Glutamatergic neuron (in vitro differentiated cells): ENCODE data around the gene OLA1. TPM values are rescaled to one million over a fixed set of nuclear protein-coding genes. Genes with fewer than 3 reads are reported as not detected.

Experiments
- DNase-seq: peaks from one replicate; pipeline ENCODE4 v3.0.0; 2022
- H3K27ac Mint-ChIP-seq: one replicate; pipeline ENCODE4 v1.8.0; 2020; ENCODE audit warnings: mild to moderate bottlenecking, mixed read lengths, inconsistent platforms; ENCODE audit not compliant: unreplicated experiment
- H3K27me3 Mint-ChIP-seq: one replicate; pipeline ENCODE4 v1.8.0; 2020; ENCODE audit warnings: mild to moderate bottlenecking, moderate library complexity, mixed read lengths, inconsistent platforms; ENCODE audit not compliant: unreplicated experiment
- H3K36me3 Mint-ChIP-seq: one replicate; pipeline ENCODE4 v1.8.0; 2020; ENCODE audit warnings: mild to moderate bottlenecking, mixed read lengths, inconsistent platforms; ENCODE audit not compliant: unreplicated experiment
- H3K4me1 Mint-ChIP-seq: one replicate; pipeline ENCODE4 v1.8.0; 2020; ENCODE audit warnings: mild to moderate bottlenecking, low read depth, mixed read lengths, inconsistent platforms; ENCODE audit not compliant: unreplicated experiment
- H3K4me3 Mint-ChIP-seq: one replicate; pipeline ENCODE4 v1.8.0; 2020; ENCODE audit warnings: mild to moderate bottlenecking, mixed read lengths, inconsistent platforms; ENCODE audit not compliant: unreplicated experiment
- H3K9me3 Mint-ChIP-seq: one replicate; pipeline ENCODE4 v1.8.0; 2020; ENCODE audit warnings: mild to moderate bottlenecking, moderate library complexity, mixed read lengths, inconsistent platforms; ENCODE audit not compliant: unreplicated experiment
- total RNA-seq: library from RNA; stranded (reverse); fragmentation: NEBNext Ultra II Directional; extraction: Animal tissue kit (Norgen Biotek cat#: 25700); gene quantifications from one replicate; pipeline ENCODE4 v1.2.1, GENCODE V29; 2021; ENCODE audit not compliant: unreplicated experiment
- TF ChIP-seq, protein P1 (sequence below): fragments of 200-600 bp; sonication (generic); IDR thresholded peaks from one replicate; pipeline ENCODE4 v1.5.0; 2021; ENCODE audit not compliant: partially characterized antibody, unreplicated experiment

The OLA1 gene
- total RNA-seq, 1 donor from 2014 or later, result 96.2 TPM

- Mint-ChIP-seq H3K9me3 (peaks cover 2% of the 10 kb centered on the region), H3K4me1 (peaks cover 5% of the 10 kb centered on the region), H3K36me3 (no peaks in the 10 kb centered on the region), H3K4me3 (no peak overlapping the region), H3K27ac (no peak overlapping the region), H3K27me3 (no peaks in the 10 kb centered on the region)
- TF ChIP-seq, protein P1, sequence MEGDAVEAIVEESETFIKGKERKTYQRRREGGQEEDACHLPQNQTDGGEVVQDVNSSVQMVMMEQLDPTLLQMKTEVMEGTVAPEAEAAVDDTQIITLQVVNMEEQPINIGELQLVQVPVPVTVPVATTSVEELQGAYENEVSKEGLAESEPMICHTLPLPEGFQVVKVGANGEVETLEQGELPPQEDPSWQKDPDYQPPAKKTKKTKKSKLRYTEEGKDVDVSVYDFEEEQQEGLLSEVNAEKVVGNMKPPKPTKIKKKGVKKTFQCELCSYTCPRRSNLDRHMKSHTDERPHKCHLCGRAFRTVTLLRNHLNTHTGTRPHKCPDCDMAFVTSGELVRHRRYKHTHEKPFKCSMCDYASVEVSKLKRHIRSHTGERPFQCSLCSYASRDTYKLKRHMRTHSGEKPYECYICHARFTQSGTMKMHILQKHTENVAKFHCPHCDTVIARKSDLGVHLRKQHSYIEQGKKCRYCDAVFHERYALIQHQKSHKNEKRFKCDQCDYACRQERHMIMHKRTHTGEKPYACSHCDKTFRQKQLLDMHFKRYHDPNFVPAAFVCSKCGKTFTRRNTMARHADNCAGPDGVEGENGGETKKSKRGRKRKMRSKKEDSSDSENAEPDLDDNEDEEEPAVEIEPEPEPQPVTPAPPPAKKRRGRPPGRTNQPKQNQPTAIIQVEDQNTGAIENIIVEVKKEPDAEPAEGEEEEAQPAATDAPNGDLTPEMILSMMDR, result no peak
- no peak for DNase-seq
Measured at GRCh38 chr2:174227748-174228147, 20.6 kb downstream of the OLA1 start.

- Mint-ChIP-seq H3K27me3 (no peaks in the 10 kb centered on the region), H3K4me3 (no peak overlapping the region), H3K36me3 (no peaks in the 10 kb centered on the region), H3K27ac (no peak overlapping the region), H3K4me1 (no peaks in the 10 kb centered on the region), H3K9me3 (peaks cover 2% of the 10 kb centered on the region)
- TF ChIP-seq, protein P1, result no peak
- DNase-seq, result no peak
Measured at GRCh38 chr2:174224665-174225288, 23.6 kb downstream of the OLA1 start.

DNA sequence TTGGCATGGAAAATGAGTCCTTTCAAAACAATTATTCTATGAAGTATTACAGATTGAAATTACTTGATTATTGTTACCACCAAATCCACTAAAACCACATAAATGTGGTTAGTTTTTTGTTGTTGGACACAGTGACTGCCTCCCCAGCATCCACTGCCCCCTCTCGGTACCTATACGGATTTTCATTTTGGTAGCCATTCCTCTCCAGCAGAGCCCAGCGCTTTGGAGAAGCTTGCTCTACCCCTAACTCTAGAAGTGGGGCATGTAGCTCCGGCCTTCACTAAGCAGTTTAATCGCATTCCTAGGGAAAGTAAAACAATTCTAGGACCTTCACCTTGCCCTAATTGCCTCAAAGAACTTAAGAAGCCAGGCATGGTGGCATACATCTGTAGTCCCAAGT is 24.2 kb downstream of the OLA1 start:
- no peaks in the 10 kb centered on the region for H3K36me3 Mint-ChIP-seq
- TF ChIP-seq, protein P1, result no peak
- DNase-seq, result no peak
- no peaks in the 10 kb centered on the region for H3K4me1 Mint-ChIP-seq
- no peak overlapping the region for H3K4me3 Mint-ChIP-seq
- peaks cover 2% of the 10 kb centered on the region for H3K9me3 Mint-ChIP-seq
- no peaks in the 10 kb centered on the region for H3K27me3 Mint-ChIP-seq
- no peak overlapping the region for H3K27ac Mint-ChIP-seq

GRCh38 chr2:174223388-174223787 is 24.9 kb downstream of the OLA1 start:
- no peak overlapping the region for H3K27ac Mint-ChIP-seq
- TF ChIP-seq, protein P1, result no peak
- peaks cover 2% of the 10 kb centered on the region for H3K9me3 Mint-ChIP-seq
- H3K4me1 Mint-ChIP-seq, result no peaks in the 10 kb centered on the region
- H3K36me3 Mint-ChIP-seq, result no peaks in the 10 kb centered on the region
- H3K4me3 Mint-ChIP-seq, result no peak overlapping the region
- H3K27me3 Mint-ChIP-seq, result no peaks in the 10 kb centered on the region
- no peak for DNase-seq

DNA sequence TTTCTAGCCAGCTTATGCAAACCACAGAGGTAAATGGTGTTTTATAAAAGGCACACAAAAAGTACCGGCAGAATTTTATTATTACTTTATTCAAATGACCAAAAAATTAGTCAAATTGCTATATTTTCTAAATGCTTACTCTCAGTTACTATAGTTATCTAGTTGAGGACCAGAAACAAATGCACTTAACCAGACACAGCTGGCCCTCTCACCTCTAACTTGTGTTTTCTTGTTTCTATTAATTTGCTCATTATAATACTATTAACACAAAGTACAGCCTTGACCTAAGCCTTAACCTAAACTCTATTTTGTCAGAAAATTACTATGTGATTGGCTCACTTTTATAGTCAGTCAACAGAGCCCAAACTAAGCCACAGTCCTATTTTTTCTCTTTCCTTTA is 26.2 kb downstream of the OLA1 start:
- Mint-ChIP-seq H3K4me1 (peaks cover 6% of the 10 kb centered on the region), H3K27me3 (no peaks in the 10 kb centered on the region), H3K27ac (no peak overlapping the region), H3K4me3 (no peak overlapping the region), H3K36me3 (no peaks in the 10 kb centered on the region), H3K9me3 (peaks cover 2% of the 10 kb centered on the region)
- DNase-seq, result no peak
- TF ChIP-seq, protein P1, result no peak
